HepG2 (cell line): ENCODE results near the gene THRB. TPM values are rescaled to one million over a fixed set of nuclear protein-coding genes. Genes with fewer than 3 reads are reported as not detected.
A peak's percentile ranks its signal among the peaks of the same experiment; 100 is the strongest.

ENCODE experiments used
- DNMT1 ChIP-seq: sonication (generic); formaldehyde crosslinking; IDR thresholded peaks from 2 replicates; pipeline ENCODE4 v1.5.1; 2020; ENCODE audit warnings: mild to moderate bottlenecking, missing genetic modification reagents
- ETV5 ChIP-seq: IDR thresholded peaks from 2 replicates; pipeline ENCODE4 v1.6.1; 2018; ENCODE audit warnings: missing biosample characterization, missing genetic modification reagents, inconsistent platforms, borderline replicate concordance
- EZH2 ChIP-seq: conservative IDR thresholded peaks from 2 replicates; pipeline ENCODE4 v1.6.1; 2012; ENCODE audit warnings: mild to moderate bottlenecking, low read depth, low read length, moderate library complexity
- FIP1L1 ChIP-seq: fragments of 200-400 bp; formaldehyde crosslinking; IDR thresholded peaks from 2 replicates; pipeline ENCODE4 v1.6.1; 2018; ENCODE audit warnings: low read depth, mild to moderate bottlenecking, low read length, moderate library complexity, borderline replicate concordance; ENCODE audit not compliant: insufficient read depth
- GZF1 ChIP-seq: sonication (generic); formaldehyde crosslinking; IDR thresholded peaks from 2 replicates; pipeline ENCODE4 v1.5.1; 2020; ENCODE audit warnings: mild to moderate bottlenecking, missing genetic modification reagents
- HNRNPL ChIP-seq: fragments of 200-400 bp; formaldehyde crosslinking; IDR thresholded peaks from 2 replicates; pipeline ENCODE4 v1.6.1; 2017; ENCODE audit warnings: mild to moderate bottlenecking, low read depth, low read length
- MAFG ChIP-seq: sonication (generic); formaldehyde crosslinking; IDR thresholded peaks from 2 replicates; pipeline ENCODE4 v1.5.1; 2020; ENCODE audit warnings: mild to moderate bottlenecking, missing genetic modification reagents
- MTF1 ChIP-seq: sonication (generic); formaldehyde crosslinking; IDR thresholded peaks from 2 replicates; pipeline ENCODE4 v1.5.0; 2020; ENCODE audit warnings: missing genetic modification reagents
- NR1H2 ChIP-seq: sonication (generic); formaldehyde crosslinking; IDR thresholded peaks from 2 replicates; pipeline ENCODE4 v1.8.1; 2022; ENCODE audit warnings: low read depth, missing genetic modification reagents, borderline replicate concordance
- POGZ ChIP-seq: sonication (generic); formaldehyde crosslinking; IDR thresholded peaks from 2 replicates; pipeline ENCODE4 v1.4.0; 2020; ENCODE audit warnings: mild to moderate bottlenecking, missing genetic modification reagents
- RBFOX2 ChIP-seq: fragments of 200-400 bp; formaldehyde crosslinking; IDR thresholded peaks from 2 replicates; pipeline ENCODE4 v1.6.1; 2017; ENCODE audit warnings: low read depth, mild to moderate bottlenecking, low read length
- RXRA ChIP-seq: sonication (generic); formaldehyde crosslinking; IDR thresholded peaks from 2 replicates; pipeline ENCODE4 v1.5.1; 2020; ENCODE audit warnings: missing genetic modification reagents
- SCMH1 ChIP-seq: sonication (generic); formaldehyde crosslinking; IDR thresholded peaks from 2 replicates; pipeline ENCODE4 v1.9.0; 2021; ENCODE audit warnings: missing genetic modification reagents, mild to moderate bottlenecking, borderline replicate concordance
- SMARCC2 ChIP-seq: fragments of 450-650 bp; IDR thresholded peaks from 2 replicates; pipeline ENCODE4 v1.6.1; 2017; ENCODE audit warnings: antibody characterized with exemption, mild to moderate bottlenecking
- TAF1 ChIP-seq: sonication (generic); formaldehyde crosslinking; IDR thresholded peaks from 2 replicates; pipeline ENCODE4 v1.4.0; 2020; ENCODE audit warnings: missing genetic modification reagents
- U2AF2 ChIP-seq: fragments of 200-400 bp; formaldehyde crosslinking; IDR thresholded peaks from 2 replicates; pipeline ENCODE4 v1.6.1; 2017; ENCODE audit warnings: low read depth, mild to moderate bottlenecking, low read length
- ZNF136 ChIP-seq: sonication (generic); formaldehyde crosslinking; IDR thresholded peaks from 2 replicates; pipeline ENCODE4 v1.8.1; 2022; ENCODE audit warnings: low read depth, mild to moderate bottlenecking, moderate library complexity, missing genetic modification reagents
- ZNF225 ChIP-seq: sonication (generic); formaldehyde crosslinking; IDR thresholded peaks from 2 replicates; pipeline ENCODE4 v1.4.0; 2020; ENCODE audit warnings: mild to moderate bottlenecking, missing genetic modification reagents
- ZNF350 ChIP-seq: sonication (generic); formaldehyde crosslinking; IDR thresholded peaks from 2 replicates; pipeline ENCODE4 v1.4.0; 2020; ENCODE audit warnings: mild to moderate bottlenecking, low read depth, missing genetic modification reagents, borderline replicate concordance
- polyA plus RNA-seq, 8 experiments: library from polyadenylated mRNA; depleted of rRNA in 3 of 8; stranded (reverse) in 7 of 8; unstranded in 1 of 8; fragments of >200 nt; fragmentation: Illumina TruSeq in 4 of 8; extraction: Trizol in 4 of 8; gene quantifications; 2 replicates each; pipeline versions ENCODE4 v1.2.1 to v1.2.3, GENCODE V29; 2011 to 2016; ENCODE audit warnings: low read depth in 4 of 8, missing spikeins in 1 of 8, mixed read lengths in 1 of 8; ENCODE audit not compliant: insufficient read depth in 1 of 8
- total RNA-seq, 5 experiments: library from RNA; depleted of rRNA; stranded (reverse); fragments of >200 nt; fragmentation: Illumina TruSeq; extraction: Trizol; gene quantifications; 2 replicates each; pipeline ENCODE4 v1.2.3, GENCODE V29; 2016; ENCODE audit warnings: low read depth in 1 of 5
- TF ChIP-seq, protein P1 (sequence below): sonication (generic); formaldehyde crosslinking; conservative IDR thresholded peaks from 2 replicates; pipeline ENCODE4 v1.4.0; 2020; ENCODE audit warnings: mild to moderate bottlenecking, missing genetic modification reagents, moderate library complexity
- TF ChIP-seq, protein P2 (sequence below): sonication (generic); formaldehyde crosslinking; IDR thresholded peaks from 2 replicates; pipeline ENCODE4 v1.8.0; 2022; ENCODE audit warnings: missing genetic modification reagents, mild to moderate bottlenecking, inconsistent platforms, borderline replicate concordance
- TF ChIP-seq, protein P3 (sequence below): sonication (generic); formaldehyde crosslinking; IDR thresholded peaks from 2 replicates; pipeline ENCODE4 v1.5.1; 2020; ENCODE audit warnings: missing genetic modification reagents, mild to moderate bottlenecking, borderline replicate concordance
- TF ChIP-seq, protein P4 (sequence below): sonication (generic); formaldehyde crosslinking; IDR thresholded peaks from 2 replicates; pipeline ENCODE4 v1.4.0; 2020; ENCODE audit warnings: mild to moderate bottlenecking, missing genetic modification reagents
- TF ChIP-seq, protein P5 (sequence below): IDR thresholded peaks from 2 replicates; pipeline ENCODE4 v1.6.1; 2018; ENCODE audit warnings: missing genetic modification reagents

Gene THRB
- total and polyA plus RNA-seq, 2 of the 13 experiments (the other 11 are each of a cell fraction or from before 2014, with no cell fraction given) = 4.7 to 22.7 TPM

DNA sequence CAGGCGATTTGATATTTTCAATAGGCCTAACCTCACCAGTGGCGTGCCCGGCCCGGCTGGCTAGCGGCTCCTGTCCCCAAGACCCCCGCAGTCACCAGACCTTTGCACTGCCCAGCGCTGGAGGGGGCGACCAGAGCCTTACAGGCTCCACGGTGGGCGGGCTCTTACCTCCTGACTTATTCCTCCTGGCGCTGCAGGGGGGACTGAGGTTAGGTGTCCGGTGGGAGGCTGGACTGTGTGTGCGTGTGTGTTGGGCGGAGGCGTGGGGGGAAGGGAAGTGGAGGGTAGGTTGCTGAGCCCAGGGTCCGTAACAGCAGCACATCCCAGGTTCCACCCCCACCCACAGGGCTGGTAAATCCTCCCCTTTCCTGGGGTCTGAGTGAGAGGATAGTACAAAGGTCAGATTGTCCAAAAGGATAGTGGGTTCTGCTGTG is 27.5 kb upstream of the THRB start (continued):
- TF ChIP-seq, protein P1, sequence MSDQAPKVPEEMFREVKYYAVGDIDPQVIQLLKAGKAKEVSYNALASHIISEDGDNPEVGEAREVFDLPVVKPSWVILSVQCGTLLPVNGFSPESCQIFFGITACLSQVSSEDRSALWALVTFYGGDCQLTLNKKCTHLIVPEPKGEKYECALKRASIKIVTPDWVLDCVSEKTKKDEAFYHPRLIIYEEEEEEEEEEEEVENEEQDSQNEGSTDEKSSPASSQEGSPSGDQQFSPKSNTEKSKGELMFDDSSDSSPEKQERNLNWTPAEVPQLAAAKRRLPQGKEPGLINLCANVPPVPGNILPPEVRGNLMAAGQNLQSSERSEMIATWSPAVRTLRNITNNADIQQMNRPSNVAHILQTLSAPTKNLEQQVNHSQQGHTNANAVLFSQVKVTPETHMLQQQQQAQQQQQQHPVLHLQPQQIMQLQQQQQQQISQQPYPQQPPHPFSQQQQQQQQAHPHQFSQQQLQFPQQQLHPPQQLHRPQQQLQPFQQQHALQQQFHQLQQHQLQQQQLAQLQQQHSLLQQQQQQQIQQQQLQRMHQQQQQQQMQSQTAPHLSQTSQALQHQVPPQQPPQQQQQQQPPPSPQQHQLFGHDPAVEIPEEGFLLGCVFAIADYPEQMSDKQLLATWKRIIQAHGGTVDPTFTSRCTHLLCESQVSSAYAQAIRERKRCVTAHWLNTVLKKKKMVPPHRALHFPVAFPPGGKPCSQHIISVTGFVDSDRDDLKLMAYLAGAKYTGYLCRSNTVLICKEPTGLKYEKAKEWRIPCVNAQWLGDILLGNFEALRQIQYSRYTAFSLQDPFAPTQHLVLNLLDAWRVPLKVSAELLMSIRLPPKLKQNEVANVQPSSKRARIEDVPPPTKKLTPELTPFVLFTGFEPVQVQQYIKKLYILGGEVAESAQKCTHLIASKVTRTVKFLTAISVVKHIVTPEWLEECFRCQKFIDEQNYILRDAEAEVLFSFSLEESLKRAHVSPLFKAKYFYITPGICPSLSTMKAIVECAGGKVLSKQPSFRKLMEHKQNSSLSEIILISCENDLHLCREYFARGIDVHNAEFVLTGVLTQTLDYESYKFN = peak; percentile 62; the same call in 1 of the 2 replicates
- TF ChIP-seq DNMT1 (CRISPR knock-in tag) = no peak
- TF ChIP-seq HNRNPL = peak; percentile 74; the same call in 1 of the 2 replicates
- TF ChIP-seq TAF1 (CRISPR knock-in tag) = peak; percentile 67
- TF ChIP-seq ZNF225 = 0 out of 2 replicates have a peak, but pooled peaks have one; percentile 56
- peak; percentile 3; the same call in 1 of the 2 replicates for TF ChIP-seq RXRA
- TF ChIP-seq, protein P2, sequence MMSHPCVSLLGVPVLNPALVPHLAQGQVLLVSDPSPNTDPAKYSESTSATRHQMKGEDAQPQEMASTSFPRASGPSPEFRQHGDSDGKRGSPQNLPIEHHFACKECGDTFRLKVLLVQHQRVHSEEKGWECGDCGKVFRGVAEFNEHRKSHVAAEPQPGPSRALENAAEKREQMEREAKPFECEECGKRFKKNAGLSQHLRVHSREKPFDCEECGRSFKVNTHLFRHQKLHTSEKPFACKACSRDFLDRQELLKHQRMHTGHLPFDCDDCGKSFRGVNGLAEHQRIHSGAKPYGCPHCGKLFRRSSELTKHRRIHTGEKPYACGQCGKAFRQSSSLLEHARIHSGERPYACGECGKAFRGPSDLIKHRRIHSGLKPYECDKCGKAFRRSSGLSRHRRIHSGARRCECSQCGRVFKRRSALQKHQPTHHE (CRISPR knock-in tag) = peak; percentile 44; the same call in 1 of the 2 replicates
- TF ChIP-seq, protein P3, sequence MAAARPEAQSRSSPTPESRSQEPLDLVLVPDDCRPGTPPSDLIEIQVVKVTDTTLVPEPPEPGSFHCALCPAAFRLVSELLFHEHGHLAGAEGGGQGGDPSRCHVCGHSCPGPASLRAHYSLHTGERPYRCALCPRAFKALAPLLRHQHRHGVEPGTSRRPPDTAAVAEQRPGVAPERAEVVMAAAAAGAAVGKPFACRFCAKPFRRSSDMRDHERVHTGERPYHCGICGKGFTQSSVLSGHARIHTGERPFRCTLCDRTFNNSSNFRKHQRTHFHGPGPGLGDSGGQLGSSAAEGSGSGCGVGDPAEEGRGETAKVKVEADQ = peak; percentile 78; the same call in 1 of the 2 replicates
- TF ChIP-seq MAFG (CRISPR knock-in tag) = no peak
- TF ChIP-seq NR1H2 (CRISPR knock-in tag) = no peak
- 0 out of 2 replicates have a peak, but pooled peaks have one; percentile 50 for TF ChIP-seq ZNF136 (CRISPR knock-in tag)
- no peak for TF ChIP-seq FIP1L1
- no peak; the same call in 1 of the 2 replicates for TF ChIP-seq RBFOX2
- no peak for TF ChIP-seq SCMH1
- TF ChIP-seq, protein P4, sequence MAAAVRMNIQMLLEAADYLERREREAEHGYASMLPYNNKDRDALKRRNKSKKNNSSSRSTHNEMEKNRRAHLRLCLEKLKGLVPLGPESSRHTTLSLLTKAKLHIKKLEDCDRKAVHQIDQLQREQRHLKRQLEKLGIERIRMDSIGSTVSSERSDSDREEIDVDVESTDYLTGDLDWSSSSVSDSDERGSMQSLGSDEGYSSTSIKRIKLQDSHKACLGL (CRISPR knock-in tag) = no peak; the same call in 1 of the 2 replicates
- TF ChIP-seq MTF1 (CRISPR knock-in tag) = no peak
- TF ChIP-seq SMARCC2 = no peak
- TF ChIP-seq ETV5 (CRISPR knock-in tag) = peak; percentile 26; the same call in 1 of the 2 replicates
- peak; percentile 38; the same call in 1 of the 2 replicates for TF ChIP-seq POGZ
- TF ChIP-seq U2AF2 = no peak
- no peak for TF ChIP-seq GZF1
- no peak for TF ChIP-seq EZH2
- TF ChIP-seq, protein P5, sequence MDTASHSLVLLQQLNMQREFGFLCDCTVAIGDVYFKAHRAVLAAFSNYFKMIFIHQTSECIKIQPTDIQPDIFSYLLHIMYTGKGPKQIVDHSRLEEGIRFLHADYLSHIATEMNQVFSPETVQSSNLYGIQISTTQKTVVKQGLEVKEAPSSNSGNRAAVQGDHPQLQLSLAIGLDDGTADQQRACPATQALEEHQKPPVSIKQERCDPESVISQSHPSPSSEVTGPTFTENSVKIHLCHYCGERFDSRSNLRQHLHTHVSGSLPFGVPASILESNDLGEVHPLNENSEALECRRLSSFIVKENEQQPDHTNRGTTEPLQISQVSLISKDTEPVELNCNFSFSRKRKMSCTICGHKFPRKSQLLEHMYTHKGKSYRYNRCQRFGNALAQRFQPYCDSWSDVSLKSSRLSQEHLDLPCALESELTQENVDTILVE (CRISPR knock-in tag) = no peak
- peak; percentile 73 for TF ChIP-seq ZNF350 (CRISPR knock-in tag)
